Germinal center (tissue), 1 donor: ENCODE measurements around the gene NRIP1.

ENCODE experiments used
- DNase-seq: peaks from one replicate; pipeline ENCODE4 v3.0.0; 2012; ENCODE audit warnings: mixed read lengths, low spot score

Gene NRIP1

GRCh38 chr21:15063814-15064575, 805 bp downstream of the NRIP1 start:
- DNase-seq: no peak

- no peak for DNase-seq
Measured at GRCh38 chr21:15063081-15063813, 1.6 kb downstream of the NRIP1 start.

- DNase-seq: no peak
Measured at GRCh38 chr21:15062606-15062965, 2.2 kb downstream of the NRIP1 start.

DNA sequence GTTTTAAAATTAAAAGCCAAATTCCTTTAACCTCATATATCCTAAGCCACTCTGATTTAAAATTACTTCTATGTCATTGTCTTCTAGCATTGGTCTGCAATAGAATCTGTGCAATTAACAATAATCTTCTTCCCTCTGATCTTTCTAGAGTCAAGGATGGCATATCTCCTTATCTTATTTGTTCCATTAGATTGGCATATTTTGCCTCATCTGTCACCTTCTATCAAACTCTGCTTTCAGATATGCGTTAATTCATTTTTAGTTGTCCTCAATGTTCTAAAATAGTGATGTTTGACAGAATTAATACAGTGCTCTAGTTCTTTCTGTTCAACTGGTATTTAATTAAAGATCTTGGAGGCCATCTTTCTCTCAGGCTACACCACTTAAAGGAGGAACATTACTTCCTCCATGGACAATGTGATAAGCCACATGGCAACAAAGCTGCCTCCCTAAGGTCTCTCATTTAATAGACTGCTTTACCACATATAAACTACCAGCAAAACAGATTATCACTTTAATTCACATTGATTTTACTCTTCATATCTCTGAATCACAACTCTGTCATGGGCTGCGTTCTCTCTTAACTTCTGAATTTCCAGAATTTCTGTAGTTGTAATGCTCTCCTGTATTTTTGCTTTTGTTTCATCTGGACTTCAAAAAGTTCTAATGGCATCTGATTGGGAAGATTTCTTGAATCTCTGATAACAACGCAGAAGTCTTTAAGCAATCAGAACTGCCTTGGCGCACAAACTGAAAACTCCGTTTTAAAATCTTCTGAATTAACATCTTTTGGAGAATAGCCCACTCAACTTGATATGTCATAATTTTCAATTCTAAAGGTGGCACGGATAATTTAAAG, 2.8 kb downstream of the NRIP1 start:
- no peak for DNase-seq

DNA sequence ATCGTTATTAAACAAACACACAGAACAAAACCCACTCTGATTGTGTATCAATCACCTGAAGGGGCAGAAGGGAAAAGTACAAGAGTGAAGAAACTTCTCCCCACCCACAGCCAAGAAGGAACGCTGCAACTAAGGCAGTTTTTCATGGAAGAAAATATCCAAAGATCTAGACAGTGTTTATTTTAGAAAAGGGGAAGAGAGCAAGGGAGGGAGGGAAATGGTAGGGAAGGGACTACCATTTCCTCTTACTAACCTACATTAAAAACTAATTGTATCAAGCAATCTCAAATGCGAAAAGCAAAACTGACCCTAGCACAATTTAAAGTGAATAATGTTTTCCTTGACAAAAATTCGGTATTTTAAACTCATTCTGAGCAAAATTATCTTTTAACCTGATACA, 3.5 kb downstream of the NRIP1 start:
- no peak for DNase-seq

- no peak for DNase-seq
Measured at GRCh38 chr21:15060543-15061175, 4.1 kb downstream of the NRIP1 start.

- DNase-seq: no peak
Measured at GRCh38 chr21:15059397-15059796, 5.4 kb downstream of the NRIP1 start.

DNA sequence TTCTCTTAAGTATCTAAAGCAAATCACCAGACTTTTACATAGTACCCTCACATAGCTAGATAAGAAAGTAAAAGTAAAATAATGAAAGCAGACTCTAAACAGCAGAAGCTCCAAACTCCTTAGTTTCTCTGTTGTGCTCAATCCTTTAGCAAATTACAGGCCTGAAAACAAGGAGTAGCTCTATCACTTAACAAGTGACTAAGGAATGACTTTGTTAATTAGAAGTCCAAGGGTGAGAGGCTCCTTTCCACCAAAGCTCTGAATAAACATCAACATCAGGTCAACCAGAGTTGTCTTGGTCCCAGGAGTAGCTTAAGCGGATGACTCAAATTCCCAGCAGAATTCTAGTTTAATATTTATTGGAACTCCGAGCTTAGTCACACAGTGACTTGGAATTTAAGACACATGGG, 5.9 kb downstream of the NRIP1 start:
- no peak for DNase-seq

GRCh38 chr21:15057285-15057684, 7.5 kb downstream of the NRIP1 start:
- DNase-seq: no peak

DNA sequence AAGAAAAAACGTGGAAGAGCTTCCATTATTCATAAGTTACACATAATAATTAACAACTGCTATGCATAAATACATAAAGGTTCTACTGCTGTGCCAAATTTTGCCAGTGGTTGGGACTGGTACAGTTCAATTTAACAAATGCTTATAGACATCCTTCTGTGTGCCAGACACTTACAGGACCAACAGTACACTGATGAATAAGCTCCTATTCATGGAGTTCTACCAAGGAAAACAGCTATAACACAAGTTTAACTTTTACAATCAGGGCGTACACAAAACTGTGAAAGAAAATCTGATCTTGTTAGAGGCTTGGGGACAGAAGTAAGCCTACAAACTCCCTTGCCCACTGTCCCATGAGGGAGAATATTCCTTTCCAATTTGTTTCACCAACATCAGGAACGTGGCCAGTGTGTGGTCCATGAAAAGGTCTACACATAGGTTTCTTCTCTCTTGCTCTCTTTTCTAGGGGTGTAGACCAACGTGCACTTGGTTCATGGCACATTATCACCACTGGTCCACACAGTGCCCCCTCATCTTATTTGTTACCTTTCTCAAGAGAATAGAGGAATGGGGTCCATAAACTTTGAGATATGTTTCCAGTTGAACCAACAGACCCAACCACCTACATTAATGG, 10.1 kb downstream of the NRIP1 start:
- DNase-seq: no peak

GRCh38 chr21:15054089-15054488, 10.7 kb downstream of the NRIP1 start:
- DNase-seq: no peak

GRCh38 chr21:15053500-15053899, 11.3 kb downstream of the NRIP1 start:
- DNase-seq: no peak

DNA sequence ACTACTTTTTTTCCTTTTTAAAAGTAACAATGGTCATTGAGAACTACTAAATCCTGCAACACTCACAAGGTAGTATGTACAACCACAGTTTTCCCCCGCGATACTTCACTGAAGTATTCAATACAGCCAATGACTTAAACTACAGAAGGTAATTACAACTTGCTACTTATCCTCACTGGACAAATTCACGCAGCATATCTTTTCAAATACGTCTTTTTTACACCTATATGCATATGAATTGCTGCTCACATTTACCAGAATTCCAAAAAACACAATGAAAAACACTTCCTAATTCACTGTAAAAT, 12.4 kb downstream of the NRIP1 start:
- DNase-seq: no peak

DNA sequence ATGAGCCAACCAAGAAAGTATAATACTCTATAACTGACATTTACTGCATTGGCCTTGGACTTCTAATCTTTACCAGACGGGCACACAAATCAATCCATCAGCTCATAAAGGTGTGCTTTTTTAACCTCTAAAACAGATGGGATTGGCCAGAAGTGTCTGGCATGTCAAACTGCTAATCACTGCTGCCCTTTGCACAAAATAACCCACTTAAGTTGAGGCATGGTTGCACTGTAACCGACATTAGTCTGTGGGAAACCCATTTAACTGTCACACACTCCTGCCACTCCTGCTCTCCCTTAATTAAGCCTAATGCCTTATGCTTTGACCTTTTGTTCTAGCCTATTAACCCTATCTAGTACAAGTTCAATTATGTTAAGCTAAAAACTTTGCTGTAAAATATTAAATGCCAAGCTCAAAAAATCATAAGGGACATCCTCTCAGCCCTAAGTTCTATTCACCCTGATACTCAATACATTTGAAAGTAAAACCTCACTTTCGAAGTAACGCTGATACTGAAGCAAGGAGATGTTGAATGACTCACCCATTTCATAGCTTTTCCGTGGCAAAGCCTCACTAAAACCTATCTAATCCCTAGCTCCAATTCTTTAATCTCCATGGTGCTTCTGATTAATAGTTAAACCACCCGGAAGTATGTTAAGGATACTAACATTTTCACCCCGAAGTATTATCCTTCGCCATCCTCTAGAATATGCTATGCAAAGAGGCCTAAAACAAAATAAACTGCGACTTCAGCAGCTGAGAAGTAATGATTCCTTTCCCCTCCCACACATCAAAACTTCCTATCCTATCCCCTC, 12.9 kb downstream of the NRIP1 start:
- no peak for DNase-seq

DNA sequence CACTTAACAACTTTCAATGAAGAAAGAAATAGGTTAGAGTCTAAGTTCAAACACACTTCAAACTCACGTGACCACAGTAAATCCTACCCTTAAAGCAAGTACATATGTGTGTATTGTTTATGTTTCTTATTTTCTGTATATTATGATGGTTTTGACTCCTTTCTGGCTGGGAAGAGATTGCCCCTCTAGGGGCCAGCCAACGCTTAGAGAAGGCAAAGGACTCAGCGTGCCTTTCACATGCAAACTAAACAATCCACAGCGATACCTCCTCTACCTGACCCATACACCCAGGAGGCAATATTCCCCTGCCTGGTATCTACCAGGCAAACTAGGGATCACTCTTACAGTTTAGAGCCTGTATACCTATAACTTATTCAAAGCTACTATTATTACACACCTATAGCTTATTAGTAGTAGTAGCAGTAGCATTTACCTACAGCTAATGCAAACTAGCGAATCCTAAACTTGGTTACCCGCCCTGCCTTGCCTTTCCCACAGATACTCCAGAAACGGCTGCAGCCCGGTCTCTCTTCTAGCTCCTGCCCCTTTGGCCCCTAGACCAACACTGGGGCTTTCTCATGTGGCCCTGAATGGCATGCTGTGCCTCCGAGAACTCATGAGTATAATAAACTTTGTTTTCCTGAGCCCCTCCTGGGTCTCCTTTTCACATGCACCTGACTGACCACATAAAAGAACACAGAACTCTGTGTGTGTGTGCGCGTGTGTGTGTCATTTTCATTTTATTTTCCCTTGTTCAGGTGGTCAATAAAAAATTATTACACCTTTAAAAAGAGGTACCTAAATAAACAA, 14.0 kb downstream of the NRIP1 start:
- DNase-seq: no peak

DNA sequence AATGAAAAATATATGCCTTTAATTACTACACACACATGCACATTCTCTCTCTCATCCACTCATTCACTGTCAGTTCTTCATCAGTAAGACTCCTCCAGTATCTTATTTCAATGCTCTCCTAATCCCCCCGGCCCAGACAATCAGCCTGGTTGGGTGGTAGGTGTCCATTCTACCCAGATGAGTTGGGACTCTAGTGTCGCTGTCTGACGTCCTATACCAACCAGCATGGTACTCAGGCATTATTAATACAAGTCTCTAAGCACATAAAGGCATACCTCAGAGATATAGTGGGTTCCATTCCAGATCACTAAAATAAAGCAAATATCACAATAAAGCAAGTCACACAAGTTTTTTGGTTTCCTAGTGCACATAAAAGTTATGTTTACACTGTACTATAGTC, 19.8 kb downstream of the NRIP1 start:
- DNase-seq: no peak

- no peak for DNase-seq
Measured at GRCh38 chr21:15042531-15042930, 22.3 kb downstream of the NRIP1 start.

GRCh38 chr21:15039607-15040299, 25.0 kb downstream of the NRIP1 start:
- DNase-seq: no peak

DNA sequence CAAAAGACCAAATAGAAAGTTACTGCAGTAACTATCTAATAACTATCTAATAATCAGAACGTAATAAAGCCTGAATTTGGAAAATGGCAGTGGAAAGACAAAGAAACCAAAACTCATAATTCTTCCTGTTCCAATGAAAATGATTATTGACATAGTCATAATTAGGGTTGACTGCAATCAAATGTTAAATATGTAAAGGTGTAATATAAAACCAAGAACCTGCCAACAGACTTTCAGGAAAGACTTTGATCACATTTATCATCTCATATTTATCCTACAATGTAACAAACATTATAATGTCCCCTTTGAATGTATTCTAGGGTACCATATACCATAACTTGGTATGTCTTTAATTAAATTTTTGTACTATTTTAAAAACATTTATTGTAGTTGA, 26.9 kb downstream of the NRIP1 start:
- no peak for DNase-seq
